H9 (cell line): ENCODE results near the gene CERS6. TPM values are rescaled to one million over a fixed set of nuclear protein-coding genes. Genes with fewer than 3 reads are reported as not detected.

Source experiments
- DNase-seq: peaks from one replicate; pipeline ENCODE4 v3.0.0-alpha.2; 2017
- H2AFZ ChIP-seq: one replicate; pipeline ENCODE4 v1.6.1; 2013; ENCODE audit warnings: mild to moderate bottlenecking, low read length, control low read depth, moderate library complexity
- H2AK5ac ChIP-seq: 2 replicates; pipeline ENCODE4 v1.6.1; 2013; ENCODE audit warnings: low read length, control low read depth, mixed read lengths; ENCODE audit not compliant: insufficient read length
- H2BK120ac ChIP-seq: one replicate; pipeline ENCODE4 v1.6.1; 2013; ENCODE audit warnings: low read depth, mild to moderate bottlenecking, low read length, control low read depth, inconsistent platforms; ENCODE audit not compliant: poor library complexity, severe bottlenecking
- H2BK12ac ChIP-seq: 2 replicates; pipeline ENCODE4 v1.6.1; 2013; ENCODE audit warnings: low read length, control low read depth, mixed read lengths, low read depth; ENCODE audit not compliant: insufficient read length
- H2BK15ac ChIP-seq: 2 replicates; pipeline ENCODE4 v1.6.1; 2013; ENCODE audit warnings: low read depth, low read length, control low read depth
- H2BK20ac ChIP-seq: one replicate; pipeline ENCODE4 v1.6.1; 2013; ENCODE audit warnings: low read depth, mild to moderate bottlenecking, low read length, control low read depth, inconsistent platforms; ENCODE audit not compliant: poor library complexity, severe bottlenecking
- H2BK5ac ChIP-seq: 2 replicates; pipeline ENCODE4 v1.6.1; 2013; ENCODE audit warnings: low read length, control low read depth, mixed read lengths; ENCODE audit not compliant: insufficient read length
- H3K14ac ChIP-seq: 2 replicates; pipeline ENCODE4 v1.6.1; 2013; ENCODE audit warnings: low read length, control low read depth; ENCODE audit not compliant: insufficient read depth
- H3K18ac ChIP-seq: 2 replicates; pipeline ENCODE4 v1.6.1; 2013; ENCODE audit warnings: low read depth, mild to moderate bottlenecking, mixed read lengths, low read length, control low read depth; ENCODE audit not compliant: insufficient read length
- H3K23ac ChIP-seq: 2 replicates; pipeline ENCODE4 v1.6.1; 2013; ENCODE audit warnings: low read length, control low read depth, mixed read lengths, low read depth; ENCODE audit not compliant: insufficient read length
- H3K23me2 ChIP-seq: 2 replicates; pipeline ENCODE4 v1.6.1; 2013; ENCODE audit warnings: low read depth, mild to moderate bottlenecking, mixed read lengths, low read length, control low read depth; ENCODE audit not compliant: insufficient read length, poor library complexity, severe bottlenecking
- H3K27ac ChIP-seq: 2 replicates; pipeline ENCODE4 v1.5.1; 2013; ENCODE audit warnings: low read length, control low read depth, mixed read lengths, low read depth; ENCODE audit not compliant: insufficient read length
- H3K27me3 ChIP-seq: 2 replicates; pipeline ENCODE4 v1.6.1; 2013; ENCODE audit warnings: low read length, control low read depth, inconsistent platforms; ENCODE audit not compliant: insufficient read depth
- H3K4ac ChIP-seq: 2 replicates; pipeline ENCODE4 v1.6.1; 2013; ENCODE audit warnings: low read depth, mild to moderate bottlenecking, control low read depth, inconsistent platforms, low read length, moderate library complexity
- H3K4me1 ChIP-seq: 2 replicates; pipeline ENCODE4 v1.6.1; 2013; ENCODE audit warnings: low read length, control low read depth, inconsistent platforms; ENCODE audit not compliant: insufficient read depth
- H3K4me2 ChIP-seq: 2 replicates; pipeline ENCODE4 v1.6.1; 2013; ENCODE audit warnings: low read length, control low read depth, mixed read lengths; ENCODE audit not compliant: insufficient read length, insufficient read depth
- H3K56ac ChIP-seq: 2 replicates; pipeline ENCODE4 v1.6.1; 2013; ENCODE audit warnings: low read depth, mild to moderate bottlenecking, mixed read lengths, low read length, control low read depth; ENCODE audit not compliant: insufficient read length
- H3K79me1 ChIP-seq: 2 replicates; pipeline ENCODE4 v1.6.1; 2013; ENCODE audit warnings: low read depth, mild to moderate bottlenecking, moderate library complexity, low read length, control low read depth, inconsistent platforms; ENCODE audit not compliant: insufficient read depth, poor library complexity, severe bottlenecking
- H3K79me2 ChIP-seq: 2 replicates; pipeline ENCODE4 v1.6.1; 2013; ENCODE audit warnings: low read length, control low read depth, inconsistent platforms; ENCODE audit not compliant: insufficient read depth
- H3K9ac ChIP-seq: 2 replicates; pipeline ENCODE4 v1.6.1; 2013; ENCODE audit warnings: low read length, control low read depth, mixed read lengths; ENCODE audit not compliant: insufficient read length; ENCODE audit errors: extremely low read depth
- H3K9me3 ChIP-seq: one replicate; pipeline ENCODE4 v1.6.1; 2013; ENCODE audit warnings: low read depth, low read length, inconsistent platforms; ENCODE audit not compliant: control insufficient read depth
- H3T11ph ChIP-seq: one replicate; pipeline ENCODE4 v1.6.1; 2013; ENCODE audit warnings: mild to moderate bottlenecking, low read length, control low read depth, inconsistent platforms
- H4K20me1 ChIP-seq: one replicate; pipeline ENCODE4 v1.6.1; 2013; ENCODE audit not compliant: control insufficient read depth, insufficient read length, insufficient read depth
- H4K5ac ChIP-seq: 2 replicates; pipeline ENCODE4 v1.6.1; 2013; ENCODE audit warnings: low read depth, mild to moderate bottlenecking, mixed read lengths, low read length, control low read depth; ENCODE audit not compliant: insufficient read length
- H4K8ac ChIP-seq: replicated peaks from 2 replicates; pipeline ENCODE4 v1.6.1; 2013; ENCODE audit warnings: low read length, control low read depth, mixed read lengths, low read depth; ENCODE audit not compliant: insufficient read length
- H4K91ac ChIP-seq: 2 replicates; pipeline ENCODE4 v1.6.1; 2013; ENCODE audit warnings: low read depth, mild to moderate bottlenecking, moderate library complexity, mixed read lengths, low read length, control low read depth; ENCODE audit not compliant: insufficient read length
- H3K27ac Mint-ChIP-seq, 3 experiments: 2 replicates in 2 of 3; 3 replicates in 1 of 3; pipeline ENCODE4 v1.8.0; 2020 to 2021; ENCODE audit warnings: mixed read lengths in 3 of 3, mild to moderate bottlenecking in 1 of 3, moderate library complexity in 1 of 3
- H3K27me3 Mint-ChIP-seq: 2 replicates; pipeline ENCODE4 v1.8.0; 2021; ENCODE audit warnings: low read depth, mild to moderate bottlenecking, moderate library complexity, mixed read lengths
- H3K36me3 Mint-ChIP-seq, 3 experiments: 2 replicates in 2 of 3; 3 replicates in 1 of 3; pipeline ENCODE4 v1.8.0; 2020 to 2021; ENCODE audit warnings: low read depth in 3 of 3, mixed read lengths in 3 of 3; ENCODE audit not compliant: insufficient read depth in 1 of 3
- H3K4me1 Mint-ChIP-seq, 2 experiments: 2 replicates each; pipeline ENCODE4 v1.8.0; 2020; ENCODE audit warnings: mixed read lengths in 2 of 2
- H3K4me3 Mint-ChIP-seq, 2 experiments: 2 replicates in 1 of 2; 3 replicates in 1 of 2; pipeline ENCODE4 v1.8.0; 2020 to 2021; ENCODE audit warnings: mild to moderate bottlenecking in 2 of 2, mixed read lengths in 2 of 2, moderate library complexity in 1 of 2
- H3K9me3 Mint-ChIP-seq, 2 experiments: 2 replicates in 1 of 2; 3 replicates in 1 of 2; pipeline ENCODE4 v1.8.0; 2020; ENCODE audit warnings: mild to moderate bottlenecking in 2 of 2, mixed read lengths in 2 of 2, moderate library complexity in 1 of 2
- WGBS: extraction: QIAGEN DNeasy Blood & Tissue Kit; methylation state at CpG from one replicate; pipeline ENCODE4 v1.1.7; 2013; ENCODE audit warnings: missing lambda C conversion rate, low lambda C conversion rate, mixed read lengths; ENCODE audit not compliant: insufficient read length; ENCODE audit errors: extremely low coverage; 5-methylcytosine and 5-hydroxymethylcytosine counted together
- total RNA-seq: library from RNA; stranded (reverse); gene quantifications from 2 replicates; pipeline ENCODE4 v1.2.1, GENCODE V29; 2021
- TF ChIP-seq, protein P1 (sequence below): fragments of 200-600 bp; sonication (generic); conservative IDR thresholded peaks from 3 replicates; pipeline ENCODE4 v1.8.0; 2021; ENCODE audit warnings: antibody characterized with exemption, mild to moderate bottlenecking

Gene CERS6
- total RNA-seq, 1 experiment from 2014 or later = 17.7 TPM

DNA sequence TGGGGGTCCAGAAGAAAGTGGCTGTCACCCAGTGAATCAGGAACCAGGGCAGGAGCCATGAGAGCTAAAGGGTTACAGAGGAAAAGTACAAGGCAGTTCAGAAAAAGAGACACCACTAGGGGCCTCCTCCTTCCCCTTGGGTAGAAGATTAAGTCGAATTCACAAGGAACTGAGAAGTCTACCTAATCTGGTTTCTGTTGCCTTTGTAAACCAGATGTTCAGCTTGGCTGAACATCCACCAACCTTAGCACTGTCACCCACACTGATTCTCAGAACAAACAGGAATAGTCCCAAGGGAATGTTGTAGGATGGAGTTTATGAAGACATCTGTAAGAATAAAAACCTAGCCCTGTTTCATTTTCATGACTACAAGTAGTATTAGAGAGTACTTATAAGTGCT, 256.0 kb downstream of the CERS6 start:
- Histone ChIP-seq H3K4ac (no peak overlapping the region), H2BK120ac (no peak overlapping the region), H2BK15ac (no peak overlapping the region), H4K91ac (no peak overlapping the region), H4K20me1 (no peaks in the 10 kb centered on the region), H3K27me3 (no peaks in the 10 kb centered on the region), H3K9me3 (no peaks in the 10 kb centered on the region), H2AK5ac (no peak overlapping the region), H3T11ph (no peak overlapping the region), H2AFZ (no peak overlapping the region), H3K18ac (no peak overlapping the region), H3K79me1 (no peaks in the 10 kb centered on the region), H2BK12ac (no peak overlapping the region), H2BK5ac (no peak overlapping the region), H2BK20ac (no peak overlapping the region), H3K56ac (no peak overlapping the region), H3K14ac (no peak overlapping the region), H3K27ac (no peak overlapping the region), H3K23ac (no peak overlapping the region), H3K9ac (no peak overlapping the region), H3K4me2 (no peak overlapping the region), H4K5ac (no peak overlapping the region), H3K79me2 (no peaks in the 10 kb centered on the region), H3K4me1 (no peaks in the 10 kb centered on the region), H4K8ac (no peak overlapping the region), H3K23me2 (no peaks in the 10 kb centered on the region)
- Mint-ChIP-seq H3K4me3 (no peak overlapping the region), H3K4me1 (peaks cover 0 to 3% of the 10 kb centered on the region in 2 experiments; a peak in 1 of 4 replicates), H3K36me3 (no peaks in the 10 kb centered on the region; a peak in 1 of 7 replicates), H3K27me3 (no peaks in the 10 kb centered on the region), H3K27ac (no peak overlapping the region), H3K9me3 (no peaks in the 10 kb centered on the region)
- no peak for DNase-seq
- TF ChIP-seq, protein P1, sequence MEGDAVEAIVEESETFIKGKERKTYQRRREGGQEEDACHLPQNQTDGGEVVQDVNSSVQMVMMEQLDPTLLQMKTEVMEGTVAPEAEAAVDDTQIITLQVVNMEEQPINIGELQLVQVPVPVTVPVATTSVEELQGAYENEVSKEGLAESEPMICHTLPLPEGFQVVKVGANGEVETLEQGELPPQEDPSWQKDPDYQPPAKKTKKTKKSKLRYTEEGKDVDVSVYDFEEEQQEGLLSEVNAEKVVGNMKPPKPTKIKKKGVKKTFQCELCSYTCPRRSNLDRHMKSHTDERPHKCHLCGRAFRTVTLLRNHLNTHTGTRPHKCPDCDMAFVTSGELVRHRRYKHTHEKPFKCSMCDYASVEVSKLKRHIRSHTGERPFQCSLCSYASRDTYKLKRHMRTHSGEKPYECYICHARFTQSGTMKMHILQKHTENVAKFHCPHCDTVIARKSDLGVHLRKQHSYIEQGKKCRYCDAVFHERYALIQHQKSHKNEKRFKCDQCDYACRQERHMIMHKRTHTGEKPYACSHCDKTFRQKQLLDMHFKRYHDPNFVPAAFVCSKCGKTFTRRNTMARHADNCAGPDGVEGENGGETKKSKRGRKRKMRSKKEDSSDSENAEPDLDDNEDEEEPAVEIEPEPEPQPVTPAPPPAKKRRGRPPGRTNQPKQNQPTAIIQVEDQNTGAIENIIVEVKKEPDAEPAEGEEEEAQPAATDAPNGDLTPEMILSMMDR = peak; percentile 38; the same call in 2 of the 3 replicates
- no CpG with 5 or more reads among the region's 1 CpG for WGBS
